Astrocyte (in vitro differentiated cells and primary cell): ENCODE measurements around the gene GRAP. TPM values are rescaled to one million over a fixed set of nuclear protein-coding genes. Genes with fewer than 3 reads are reported as not detected.

Experiments
- DNase-seq: peaks from one replicate; pipeline ENCODE4 v3.0.0-alpha.2; 2010; ENCODE audit warnings: low read depth
- FAIRE-seq: peaks from 2 replicates; lab custom pipeline; 2011; peaks lifted over from hg19 to GRCh38; lab: Jason Lieb, UNC
- H2AFZ ChIP-seq: 2 replicates; pipeline ENCODE4 v1.6.0; 2012; ENCODE audit warnings: low read depth, low read length, inconsistent platforms
- H3K27ac ChIP-seq: 2 replicates; pipeline ENCODE4 v1.5.1; 2011; ENCODE audit warnings: low read depth, low read length, inconsistent platforms
- H3K27me3 ChIP-seq: 2 replicates; pipeline ENCODE4 v1.6.0; 2011; ENCODE audit warnings: low read length, inconsistent platforms; ENCODE audit not compliant: insufficient read depth
- H3K36me3 ChIP-seq: 2 replicates; pipeline ENCODE4 v1.5.1; 2011; ENCODE audit warnings: low read length, inconsistent platforms; ENCODE audit not compliant: insufficient read depth
- H3K4me1 ChIP-seq: 2 replicates; pipeline ENCODE4 v1.5.1; 2011; ENCODE audit warnings: low read length, inconsistent platforms; ENCODE audit not compliant: insufficient read depth
- H3K4me2 ChIP-seq: 2 replicates; pipeline ENCODE4 v1.6.0; 2012; ENCODE audit warnings: low read length, inconsistent platforms
- H3K4me3 ChIP-seq: 2 replicates; pipeline ENCODE4 v1.5.1; 2011; ENCODE audit warnings: low read depth, mild to moderate bottlenecking, low read length, inconsistent platforms; ENCODE audit not compliant: insufficient read depth
- H3K79me2 ChIP-seq: 2 replicates; pipeline ENCODE4 v1.6.0; 2012; ENCODE audit warnings: mild to moderate bottlenecking, low read length, inconsistent platforms; ENCODE audit not compliant: insufficient read depth
- H3K9ac ChIP-seq: 2 replicates; pipeline ENCODE4 v1.6.0; 2012; ENCODE audit warnings: mild to moderate bottlenecking, low read length, inconsistent platforms
- H3K9me3 ChIP-seq: 2 replicates; pipeline ENCODE4 v1.5.1; 2012; ENCODE audit warnings: low read depth, mild to moderate bottlenecking, low read length, inconsistent platforms; ENCODE audit not compliant: insufficient read depth
- H4K20me1 ChIP-seq: 2 replicates; pipeline ENCODE4 v1.6.0; 2012; ENCODE audit warnings: low read length, inconsistent platforms; ENCODE audit not compliant: insufficient read depth
- H3K27ac Mint-ChIP-seq: one replicate; pipeline ENCODE4 v1.8.0; 2021; ENCODE audit warnings: mild to moderate bottlenecking, mixed read lengths; ENCODE audit not compliant: unreplicated experiment
- H3K27me3 Mint-ChIP-seq: one replicate; pipeline ENCODE4 v1.8.0; 2021; ENCODE audit warnings: low read depth, mixed read lengths; ENCODE audit not compliant: unreplicated experiment
- H3K36me3 Mint-ChIP-seq: one replicate; pipeline ENCODE4 v1.8.0; 2021; ENCODE audit warnings: low read depth, mixed read lengths; ENCODE audit not compliant: unreplicated experiment
- H3K4me1 Mint-ChIP-seq: one replicate; pipeline ENCODE4 v1.8.0; 2021; ENCODE audit warnings: low read depth, mixed read lengths; ENCODE audit not compliant: unreplicated experiment
- H3K4me3 Mint-ChIP-seq: one replicate; pipeline ENCODE4 v1.8.0; 2021; ENCODE audit warnings: mild to moderate bottlenecking, moderate library complexity, mixed read lengths; ENCODE audit not compliant: unreplicated experiment
- H3K9me3 Mint-ChIP-seq: one replicate; pipeline ENCODE4 v1.8.0; 2021; ENCODE audit warnings: mild to moderate bottlenecking, mixed read lengths; ENCODE audit not compliant: unreplicated experiment
- CTCF ChIP-seq: IDR thresholded peaks from 2 replicates; pipeline ENCODE4 v1.5.1; 2011; ENCODE audit warnings: low read depth, mild to moderate bottlenecking, inconsistent platforms, low read length, moderate library complexity; ENCODE audit not compliant: insufficient read depth
- EZH2 ChIP-seq: IDR thresholded peaks from 2 replicates; pipeline ENCODE4 v1.6.1; 2012; ENCODE audit warnings: mild to moderate bottlenecking, low read length, inconsistent platforms; ENCODE audit not compliant: insufficient read depth
- total RNA-seq: library from RNA; stranded (reverse); gene quantifications from 2 replicates; pipeline ENCODE4 v1.2.1, GENCODE V29; 2021

Gene GRAP
- total RNA-seq, 1 donor from 2014 or later = 0.30 TPM

- H3K4me1 ChIP-seq = no peaks in the 10 kb centered on the region
- Mint-ChIP-seq H3K4me1 (no peaks in the 10 kb centered on the region), H3K36me3 (peaks cover 12% of the 10 kb centered on the region), H3K9me3 (no peaks in the 10 kb centered on the region), H3K4me3 (no peak overlapping the region), H3K27ac (no peak overlapping the region), H3K27me3 (no peaks in the 10 kb centered on the region)
- no peak overlapping the region for H3K9ac ChIP-seq
- peaks cover 68% of the 10 kb centered on the region for H4K20me1 ChIP-seq
- H3K36me3 ChIP-seq = peaks cover 7% of the 10 kb centered on the region
- no peak overlapping the region for H3K27ac ChIP-seq
- no peak for TF ChIP-seq CTCF
- TF ChIP-seq EZH2 = no peak
- H3K27me3 ChIP-seq = no peaks in the 10 kb centered on the region
- DNase-seq (no peak), FAIRE-seq (no peak)
- H3K4me3 ChIP-seq = no peak overlapping the region
- H2AFZ ChIP-seq = no peak overlapping the region
- peaks cover 51% of the 10 kb centered on the region for H3K79me2 ChIP-seq
- H3K9me3 ChIP-seq = no peaks in the 10 kb centered on the region
- no peak overlapping the region for H3K4me2 ChIP-seq
These were observed 58.1 kb downstream of the GRAP start for GRCh38 chr17:18988546-18989173.

GRCh38 chr17:18987862-18988545, 58.8 kb downstream of the GRAP start:
- H3K4me3 Mint-ChIP-seq = no peak overlapping the region
- Histone ChIP-seq H3K27me3 (no peaks in the 10 kb centered on the region), H3K4me2 (no peak overlapping the region), H3K4me1 (no peaks in the 10 kb centered on the region), H3K4me3 (no peak overlapping the region), H3K9ac (no peak overlapping the region), H2AFZ (no peak overlapping the region), H3K27ac (no peak overlapping the region), H3K36me3 (peaks cover 7% of the 10 kb centered on the region), H3K79me2 (peaks cover 44% of the 10 kb centered on the region), H3K9me3 (no peaks in the 10 kb centered on the region), H4K20me1 (peaks cover 62% of the 10 kb centered on the region)
- H3K27ac Mint-ChIP-seq = peak overlapping the region; percentile 47
- H3K9me3 Mint-ChIP-seq = no peaks in the 10 kb centered on the region
- FAIRE-seq (no peak), DNase-seq (no peak)
- H3K27me3 Mint-ChIP-seq = no peaks in the 10 kb centered on the region
- peaks cover 12% of the 10 kb centered on the region for H3K36me3 Mint-ChIP-seq
- TF ChIP-seq EZH2 = no peak
- no peak for TF ChIP-seq CTCF
- no peaks in the 10 kb centered on the region for H3K4me1 Mint-ChIP-seq

- Histone ChIP-seq H3K9ac (no peak overlapping the region), H4K20me1 (peaks cover 56% of the 10 kb centered on the region), H3K27me3 (no peaks in the 10 kb centered on the region), H3K36me3 (peaks cover 7% of the 10 kb centered on the region), H3K9me3 (no peaks in the 10 kb centered on the region), H3K79me2 (peaks cover 41% of the 10 kb centered on the region), H2AFZ (no peak overlapping the region), H3K4me2 (no peak overlapping the region), H3K4me1 (peaks cover 6% of the 10 kb centered on the region), H3K27ac (no peak overlapping the region), H3K4me3 (no peak overlapping the region)
- peaks cover 2% of the 10 kb centered on the region for H3K4me1 Mint-ChIP-seq
- no peak overlapping the region for H3K4me3 Mint-ChIP-seq
- no peaks in the 10 kb centered on the region for H3K9me3 Mint-ChIP-seq
- H3K27ac Mint-ChIP-seq = no peak overlapping the region
- H3K36me3 Mint-ChIP-seq = peaks cover 14% of the 10 kb centered on the region
- no peak for FAIRE-seq
- DNase-seq = no peak
- H3K27me3 Mint-ChIP-seq = no peaks in the 10 kb centered on the region
- no peak for TF ChIP-seq EZH2
These were observed 59.5 kb downstream of the GRAP start for GRCh38 chr17:18987230-18987610.
